ENCODE results near the gene NRG2.

The NRG2 gene

GRCh38 chr5:139806726-139807646, 236.1 kb downstream of the NRG2 start:
- in situ Hi-C loops (cut with MboI; ENCODE audit: low sequenced_read_pairs): no loop called here

GRCh38 chr5:139806111-139806510, 237.0 kb downstream of the NRG2 start:
- in situ Hi-C loops (cut with MboI; ENCODE audit: low sequenced_read_pairs): no loop called here

DNA sequence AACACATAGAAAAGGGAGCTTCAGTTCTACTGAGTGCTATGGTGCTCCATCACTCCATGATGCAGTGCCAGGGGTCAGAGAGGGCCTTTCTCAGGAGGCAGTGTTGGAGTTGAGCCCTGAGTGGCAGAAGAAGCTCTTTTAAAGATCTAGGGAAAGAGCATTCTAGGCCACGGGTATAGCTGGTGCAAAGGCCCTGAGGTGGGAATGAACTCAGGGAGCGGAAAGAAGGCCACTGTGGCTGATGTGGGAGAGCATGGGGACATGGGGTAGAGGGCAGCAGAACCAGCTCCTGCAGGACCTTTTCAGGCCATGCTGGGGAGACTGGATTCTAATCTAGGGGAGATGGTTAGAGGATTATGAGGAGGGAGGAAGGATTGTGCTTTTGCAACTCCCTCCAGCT, 237.6 kb downstream of the NRG2 start:
- in situ Hi-C loops (cut with MboI; ENCODE audit: low sequenced_read_pairs): no loop called here

DNA sequence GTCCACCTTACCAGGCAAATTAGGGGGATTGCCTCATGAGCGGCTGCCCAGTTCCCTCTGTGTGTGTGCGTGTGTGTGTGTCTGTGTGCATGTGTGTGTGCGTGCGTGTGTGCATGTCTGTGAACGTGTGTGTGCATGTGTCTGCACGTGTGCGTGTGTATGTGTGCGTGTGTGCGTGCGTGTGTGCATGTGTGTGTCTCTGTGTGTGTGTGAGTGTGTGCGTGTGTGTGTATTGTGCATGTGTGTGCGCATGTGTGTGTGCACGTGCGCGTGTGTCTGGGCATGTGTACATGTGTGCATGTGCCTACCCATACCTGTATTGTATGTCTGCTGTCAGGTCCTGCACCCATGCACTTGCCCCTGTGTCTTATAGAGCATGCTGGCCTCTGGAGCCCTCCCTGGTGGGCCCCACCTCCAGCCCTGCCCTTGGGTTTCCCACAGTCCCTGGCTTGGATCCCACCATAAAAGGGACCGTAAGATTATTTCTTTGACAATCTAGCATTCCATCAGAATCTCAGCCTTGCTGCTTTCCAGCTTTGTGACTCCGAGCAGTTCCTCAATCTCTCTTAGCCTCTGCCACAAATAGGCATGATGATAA, 238.2 kb downstream of the NRG2 start:
- in situ Hi-C loops (cut with MboI; ENCODE audit: low sequenced_read_pairs): no loop called here

DNA sequence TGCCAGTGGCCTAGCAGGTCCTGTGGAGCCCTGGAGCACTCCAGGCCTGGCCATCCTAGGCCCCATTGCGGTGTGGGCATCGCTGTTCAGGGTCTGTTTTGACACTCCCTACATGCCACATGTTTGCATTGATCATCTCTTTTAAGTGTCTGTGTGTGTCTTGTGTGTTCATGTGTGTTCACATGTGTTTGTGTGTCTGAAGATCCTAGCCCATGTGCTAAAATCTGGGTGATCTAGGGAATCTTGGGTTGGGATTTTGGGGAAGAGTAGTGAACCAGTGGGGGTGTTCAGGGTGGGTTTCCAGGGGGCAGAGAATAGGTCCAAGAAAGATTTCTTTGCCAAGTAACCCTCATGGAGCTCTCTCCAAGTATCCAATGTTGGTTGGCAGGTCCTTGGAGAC, 239.1 kb downstream of the NRG2 start:
- in situ Hi-C loops (cut with MboI; ENCODE audit: low sequenced_read_pairs): no loop called here

- in situ Hi-C loops (cut with MboI; ENCODE audit: low sequenced_read_pairs): loop anchor here (25.0 kb wide), 2 partner anchors 163 to 363 kb away; no protein-coding TSS in a partner anchor
Measured at GRCh38 chr5:139799359-139799758, 243.7 kb downstream of the NRG2 start.

DNA sequence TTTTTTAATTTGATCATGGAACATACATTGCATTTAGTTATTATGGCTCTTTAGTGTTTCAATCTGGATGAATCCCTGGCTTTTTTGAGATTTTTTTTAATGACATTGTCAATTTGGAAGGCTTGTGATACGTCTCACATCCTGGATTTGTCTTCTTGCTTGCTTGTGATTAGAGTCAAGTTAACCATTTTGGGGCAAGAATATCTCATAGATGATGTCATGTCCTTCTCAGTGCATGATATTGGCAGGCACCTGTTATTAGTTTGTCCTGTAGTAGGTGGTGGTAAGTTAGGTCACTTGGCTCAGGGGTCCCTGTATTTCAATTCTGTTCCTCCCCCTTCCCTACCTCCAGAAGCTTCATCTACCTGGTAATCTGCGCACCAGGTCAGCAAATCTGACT, 244.2 kb downstream of the NRG2 start:
- in situ Hi-C loops (cut with MboI; ENCODE audit: low sequenced_read_pairs): loop anchor here (25.0 kb wide), 2 partner anchors 163 to 363 kb away; no protein-coding TSS in a partner anchor

DNA sequence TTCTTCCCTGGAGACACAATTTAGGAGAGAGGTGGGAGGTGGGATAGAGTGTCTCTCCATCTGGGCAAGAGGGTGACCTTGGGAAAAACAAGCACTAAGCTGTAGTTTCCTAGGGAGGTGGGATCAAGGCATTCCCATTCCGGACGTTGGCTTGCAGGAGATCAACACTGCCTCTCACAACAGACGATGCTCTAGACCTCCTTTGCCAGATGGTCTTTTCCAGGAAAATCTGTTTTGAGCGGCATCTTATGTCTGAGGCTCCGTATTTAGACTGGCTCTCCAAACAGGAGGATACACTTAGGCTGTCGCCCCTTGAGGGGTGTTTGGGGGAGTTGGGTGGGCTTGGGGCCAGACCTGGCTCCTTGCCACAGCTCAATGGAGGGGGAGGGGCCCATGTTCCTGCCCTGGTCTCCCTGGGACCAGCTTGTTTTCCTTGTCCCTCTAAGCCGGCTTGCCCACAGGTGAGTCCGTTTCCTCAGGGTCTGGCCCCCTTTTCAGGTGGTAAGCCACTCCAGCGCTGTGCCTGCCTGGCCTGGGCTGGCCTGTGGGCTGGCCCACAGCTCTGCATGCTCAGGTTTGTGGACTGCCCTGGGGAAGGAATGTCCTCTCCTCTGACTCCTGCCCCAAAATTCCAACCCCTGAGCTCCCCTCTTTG, 245.1 kb downstream of the NRG2 start:
- in situ Hi-C loops (cut with MboI; ENCODE audit: low sequenced_read_pairs): loop anchor here (25.0 kb wide), 2 partner anchors 164 to 364 kb away; no protein-coding TSS in a partner anchor

GRCh38 chr5:139797335-139797734, 245.8 kb downstream of the NRG2 start:
- in situ Hi-C loops (cut with MboI; ENCODE audit: low sequenced_read_pairs): loop anchor here (25.0 kb wide), 2 partner anchors 165 to 365 kb away; no protein-coding TSS in a partner anchor
